SK-N-MC (cell line): Measurements from ENCODE around the gene C5.

ENCODE experiments used
- EZH2 ChIP-seq: fragments of 200-600 bp; sonication (generic); IDR thresholded peaks from one replicate; pipeline ENCODE4 v1.6.1; 2017; ENCODE audit warnings: antibody characterized with exemption
- FOXP2 ChIP-seq: optimal IDR thresholded peaks from 2 replicates; pipeline ENCODE3; 2011; ENCODE audit warnings: mild to moderate bottlenecking, moderate library complexity; ENCODE audit not compliant: insufficient read depth; ENCODE audit errors: extremely low read length, control extremely low read depth

- TF ChIP-seq EZH2 (no peak), FOXP2 (no peak)
These were observed 30.8 kb downstream of the C5 start for GRCh38 chr9:121019273-121019672.
